ENCODE measurements around the gene CCDC175.

The CCDC175 gene

GRCh38 chr14:59538936-59539335, 37.7 kb downstream of the CCDC175 start:
- DNase-seq, result no peak

- no peak for DNase-seq
These were observed 39.1 kb downstream of the CCDC175 start for GRCh38 chr14:59537476-59537875.

DNA sequence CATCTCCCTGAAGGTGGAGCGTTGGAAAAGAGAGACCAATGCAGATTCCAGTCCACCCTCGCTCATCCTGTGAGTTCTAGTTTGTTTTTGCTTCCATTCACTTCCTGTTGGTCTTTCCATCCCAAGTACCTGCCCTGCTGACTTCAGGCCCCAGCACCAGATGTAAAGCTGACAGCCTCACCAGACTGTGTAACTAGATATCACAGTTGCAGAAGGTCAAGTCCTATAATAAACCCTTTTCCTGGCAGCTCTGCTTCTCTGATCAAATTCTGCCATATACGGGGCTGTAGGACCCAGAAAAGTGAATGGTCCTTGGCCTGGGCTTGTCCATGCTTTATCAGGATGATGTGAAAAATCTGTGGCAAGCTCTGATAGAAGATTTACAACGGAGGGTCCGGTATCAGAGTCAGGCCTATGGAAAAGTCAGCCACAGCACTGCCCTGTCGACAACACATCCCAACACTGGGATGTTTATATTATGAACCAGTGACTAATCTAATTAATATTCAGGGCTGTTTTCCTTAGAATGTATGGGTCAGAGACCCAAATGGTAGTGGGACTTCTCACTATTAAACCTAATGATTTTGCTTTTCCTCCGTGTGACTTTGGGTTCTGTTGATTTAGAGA, 42.1 kb downstream of the CCDC175 start:
- no peak for DNase-seq

DNA sequence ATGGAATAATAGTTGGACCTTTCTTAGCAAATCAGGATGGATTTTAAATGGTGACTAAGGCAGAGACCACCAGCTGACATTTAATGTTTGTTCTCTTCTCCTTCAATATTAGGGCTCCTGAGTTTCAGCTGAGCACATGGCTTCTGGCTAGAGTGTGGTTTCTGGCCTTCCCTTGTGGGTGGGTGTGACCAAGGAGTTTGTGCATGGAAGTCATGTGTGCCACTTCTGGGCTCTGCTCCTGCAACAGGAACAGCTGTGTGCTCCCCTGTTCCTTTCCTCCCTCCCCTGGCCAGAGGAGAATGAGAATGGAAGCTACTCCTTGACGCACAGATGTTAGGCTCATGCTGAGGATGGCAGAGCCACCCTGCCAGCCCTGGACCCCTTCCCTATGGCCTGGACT, 44.2 kb downstream of the CCDC175 start:
- no peak for DNase-seq

DNA sequence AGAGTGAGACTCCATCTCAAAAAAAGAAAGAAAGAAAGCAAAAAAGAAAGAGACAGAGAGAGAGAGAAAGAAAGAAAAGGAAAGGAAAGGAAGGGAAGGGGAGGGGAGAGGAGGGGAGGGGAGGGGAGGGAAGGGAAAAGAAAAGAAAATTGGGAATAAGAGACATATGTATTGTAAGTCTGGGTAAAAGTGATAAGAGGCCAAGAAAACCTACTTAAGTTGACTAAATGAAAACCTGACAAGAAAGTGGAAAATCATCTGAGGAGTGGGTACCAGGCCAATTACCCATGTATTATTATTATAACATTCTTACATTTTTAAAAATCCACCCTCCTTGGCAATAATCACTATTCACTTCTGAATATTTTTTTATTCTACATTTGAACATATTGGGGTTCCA, 46.3 kb downstream of the CCDC175 start:
- no peak for DNase-seq

DNA sequence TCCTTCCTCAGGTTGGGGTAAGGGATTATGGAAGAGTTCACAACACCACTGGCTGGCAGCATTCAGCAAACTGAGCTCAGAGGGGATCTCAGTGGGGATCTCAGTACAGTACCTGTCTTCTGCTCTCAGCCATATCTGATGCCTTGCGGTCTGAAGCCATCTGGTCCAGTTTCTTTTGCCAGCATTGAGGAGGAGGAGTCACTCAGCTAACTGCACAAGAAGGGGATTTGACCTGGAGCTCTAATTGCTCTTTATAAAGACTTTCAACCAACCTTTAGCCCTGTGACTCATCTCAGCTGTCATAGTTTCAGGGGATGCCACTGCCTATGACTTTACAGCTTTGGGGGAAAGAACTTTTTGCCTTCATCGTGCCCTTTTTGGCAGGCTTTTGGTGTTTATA, 47.4 kb downstream of the CCDC175 start:
- no peak for DNase-seq

- no peak for DNase-seq
These were observed 56.4 kb downstream of the CCDC175 start for GRCh38 chr14:59520224-59520623.

GRCh38 chr14:59511916-59512575, 64.6 kb downstream of the CCDC175 start:
- no peak for DNase-seq

GRCh38 chr14:59510966-59511365, 65.6 kb downstream of the CCDC175 start:
- DNase-seq, result no peak

DNA sequence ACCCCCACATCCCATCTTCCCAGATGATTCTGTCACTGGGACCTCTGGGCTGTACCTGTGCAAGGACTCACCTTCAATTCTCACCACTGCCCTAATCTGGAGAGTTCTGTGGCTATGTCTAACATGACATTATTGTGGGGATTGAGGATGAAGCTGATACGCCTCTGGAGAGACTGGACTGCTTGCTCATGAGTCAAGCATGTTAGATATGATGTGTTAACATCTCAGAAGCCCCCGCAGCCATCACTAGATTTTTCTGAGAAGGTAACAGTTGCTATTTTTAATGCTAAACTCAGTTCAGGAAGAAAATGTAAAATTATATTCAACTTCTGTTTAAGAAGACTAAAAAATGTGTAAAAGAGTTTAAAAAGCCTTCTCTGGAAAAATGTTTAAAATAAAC, 66.6 kb downstream of the CCDC175 start:
- DNase-seq, result no peak

DNA sequence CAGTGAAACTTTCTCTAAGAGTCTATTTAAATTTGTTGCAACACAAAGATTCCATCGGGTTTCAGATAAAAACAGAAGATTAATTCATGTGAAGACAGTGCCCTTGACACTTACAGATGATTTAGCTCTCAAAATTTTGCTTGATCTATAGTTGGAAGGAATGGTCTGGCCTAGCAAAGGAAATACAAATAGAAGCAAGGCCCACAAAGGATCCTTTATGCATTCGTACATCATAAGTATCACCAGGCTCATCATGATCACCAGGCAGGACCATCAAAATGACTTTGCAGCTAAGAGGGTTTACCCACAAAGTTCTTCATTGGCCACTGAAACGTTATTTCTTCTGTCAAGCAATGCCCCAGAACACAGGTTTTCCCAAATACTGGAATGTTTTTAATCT, 67.5 kb downstream of the CCDC175 start:
- DNase-seq, result no peak

DNA sequence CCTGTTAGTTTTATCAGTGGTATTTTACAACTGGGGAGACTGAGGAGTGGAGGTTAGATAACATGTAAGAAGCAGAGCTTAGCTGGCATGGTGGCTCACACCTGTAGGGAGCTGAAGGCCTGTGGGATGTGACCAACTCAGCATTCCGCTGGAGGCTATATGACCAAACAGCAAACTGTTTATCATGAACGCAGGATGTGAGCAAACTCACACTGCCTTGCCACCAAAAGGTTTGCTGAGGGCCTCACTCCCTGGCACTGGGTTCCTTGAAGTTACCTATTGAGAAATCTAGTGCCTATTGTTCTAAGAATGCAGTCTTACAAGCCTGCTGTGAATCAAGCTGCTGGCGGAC, 68.9 kb downstream of the CCDC175 start:
- no peak for DNase-seq

- peak; percentile 39 to 55 for DNase-seq
These were observed 69.4 kb downstream of the CCDC175 start for GRCh38 chr14:59507063-59507751.

DNA sequence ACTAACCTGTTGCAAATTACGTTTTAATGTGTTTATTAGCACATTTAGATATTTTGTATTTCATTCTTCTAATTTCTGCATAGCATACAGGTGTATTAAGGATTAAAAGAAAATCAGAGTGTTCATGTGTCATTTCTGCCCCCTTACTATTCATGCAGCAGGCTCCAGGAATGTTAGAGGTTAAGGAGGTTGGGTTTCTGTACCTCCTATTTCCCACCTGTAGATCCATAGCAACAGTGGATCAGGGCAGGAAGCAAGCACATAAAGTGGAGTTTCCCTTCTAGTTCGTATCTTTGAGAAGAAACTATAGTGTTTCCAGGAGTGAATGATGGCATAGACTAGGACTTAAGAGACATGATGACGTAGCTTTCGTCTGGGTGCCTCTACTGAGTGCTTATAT, 73.4 kb downstream of the CCDC175 start:
- no peak for DNase-seq

GRCh38 chr14:59500732-59501131, 75.9 kb downstream of the CCDC175 start:
- no peak for DNase-seq

- no peak for DNase-seq
These were observed 84.2 kb downstream of the CCDC175 start for GRCh38 chr14:59492384-59492783.

DNA sequence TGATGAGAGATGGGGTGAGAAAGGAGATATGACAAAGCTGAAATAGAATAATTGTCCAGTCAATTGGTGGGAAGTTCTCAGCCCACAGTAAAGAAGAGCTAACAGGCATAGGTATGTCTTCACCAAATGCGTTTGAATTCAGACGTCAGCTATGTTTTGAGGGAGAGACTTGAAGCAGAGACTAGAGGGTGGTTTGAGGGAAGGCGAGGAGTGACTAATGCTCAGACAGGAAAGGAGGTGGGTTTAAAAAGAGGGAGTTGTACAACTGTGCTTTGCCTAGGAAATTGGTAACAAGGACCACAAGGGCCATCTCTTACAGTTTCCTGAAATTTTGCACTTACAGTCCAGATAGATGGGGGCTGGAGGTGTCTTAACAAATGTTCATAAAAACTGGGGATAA, 85.9 kb downstream of the CCDC175 start:
- DNase-seq, result no peak

DNA sequence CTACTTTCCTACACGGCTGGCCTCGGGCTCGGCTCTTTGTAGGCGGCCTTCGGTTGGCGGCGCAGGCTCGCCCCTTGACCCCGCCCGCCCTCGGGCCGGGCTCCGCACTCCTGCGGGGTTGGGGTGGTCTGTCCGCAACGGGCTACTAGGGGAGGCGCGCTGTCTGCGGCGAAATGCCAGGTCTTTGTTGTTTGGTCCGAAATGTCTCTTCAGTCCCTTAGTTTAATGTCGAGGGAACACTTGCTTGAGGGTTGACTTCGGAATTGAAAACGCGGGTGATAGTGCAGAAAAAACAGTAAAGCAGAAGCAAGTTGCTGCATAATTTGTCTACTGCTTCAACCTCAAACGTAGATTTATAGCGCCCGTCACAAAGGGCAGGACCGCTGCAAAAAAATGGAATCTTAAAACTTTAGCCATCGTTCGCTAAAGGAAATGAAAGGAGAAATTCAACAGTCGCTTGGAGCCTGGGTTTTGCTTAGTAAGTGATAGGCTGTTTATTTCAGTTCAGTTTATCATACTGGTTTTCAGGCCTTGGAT, 91.9 kb downstream of the CCDC175 start:
- DNase-seq, result no peak

DNA sequence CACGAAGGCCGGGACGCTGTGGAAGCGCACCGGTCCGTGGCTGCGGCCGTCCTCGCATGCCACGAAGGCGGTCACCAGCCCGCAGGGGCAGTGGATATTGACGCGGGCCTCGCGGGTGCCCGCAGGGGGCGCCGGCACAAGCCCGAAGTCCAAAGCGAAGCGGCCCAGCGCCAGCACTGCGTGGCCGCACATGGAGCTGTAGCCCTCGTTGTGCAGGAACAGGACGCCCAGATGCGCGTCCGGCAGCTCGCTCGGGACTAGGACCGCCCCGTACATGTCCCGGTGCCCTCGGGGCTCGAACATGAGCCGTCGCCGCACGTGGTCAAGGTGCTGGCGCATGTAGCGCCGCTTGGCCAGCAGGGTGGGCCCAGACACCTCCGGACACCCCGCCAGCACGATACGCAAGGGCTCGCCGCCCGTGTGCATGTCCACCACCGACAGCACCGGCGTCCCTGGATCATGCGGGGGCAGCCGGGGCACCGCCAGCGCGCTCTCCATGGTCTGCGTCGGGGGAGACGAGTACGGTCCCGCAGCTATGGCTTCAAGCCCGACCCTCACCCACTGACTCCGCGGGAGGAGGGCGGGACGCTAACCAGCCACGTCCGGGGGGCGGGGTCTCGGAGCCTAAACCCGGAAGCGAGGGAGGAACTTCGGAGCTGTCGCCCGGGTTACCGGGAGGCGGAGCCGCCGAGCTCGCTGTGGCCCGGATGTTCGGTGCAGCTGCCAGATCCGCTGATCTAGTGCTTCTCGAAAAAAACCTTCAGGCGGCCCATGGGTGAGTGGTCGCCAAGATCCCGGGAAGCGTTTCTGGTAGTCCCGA, 92.6 kb downstream of the CCDC175 start, which contains the start of the genes JKAMP and L3HYPDH:
Gene JKAMP, plus strand, starts transcription at position 699 of the 820 bp plus-strand sequence. Its CDS starts 73 bp downstream, at position 772.
Gene L3HYPDH, minus strand, starts transcription at position 590 of the 820 bp plus-strand sequence. Its CDS starts 92 bp downstream, at position 498.
- peak; percentile 96 for DNase-seq

DNA sequence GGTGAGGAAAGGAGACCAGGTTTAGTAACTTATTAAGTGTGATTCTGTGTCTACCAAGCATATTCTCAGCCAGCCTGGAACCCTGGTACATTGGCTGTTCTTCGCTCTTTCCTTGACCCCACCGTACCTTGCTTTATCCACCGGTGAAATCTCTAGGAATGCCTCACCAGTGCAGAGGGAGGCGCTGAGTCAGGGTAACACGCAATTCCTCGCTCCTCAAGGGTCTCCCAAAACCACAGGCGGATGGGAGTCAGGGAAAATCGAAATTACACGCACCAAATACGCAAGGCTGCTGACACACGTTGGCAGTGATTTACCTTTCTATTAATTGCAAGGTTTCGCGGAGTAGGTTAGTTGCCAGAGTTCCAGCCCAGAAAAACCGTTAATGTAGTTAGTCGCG, 93.2 kb downstream of the CCDC175 start:
- DNase-seq, result no peak

- no peak for DNase-seq
These were observed 93.9 kb downstream of the CCDC175 start for GRCh38 chr14:59482541-59483331.
